Mesothelial cell of epicardium (in vitro differentiated cells): ENCODE data around the gene FIS1. TPM values are rescaled to one million over a fixed set of nuclear protein-coding genes. Genes with fewer than 3 reads are reported as not detected.
"Not testable (repeated sequence)": the region's sequence is repeated elsewhere in the genome, so short reads cannot be mapped to it uniquely, and the experiment has no call there.

Experiments used
- DNase-seq, 2 experiments: peaks; one replicate each; pipeline ENCODE4 v3.0.0; 2021; ENCODE audit warnings: low spot score in 2 of 2; ENCODE audit not compliant: unreplicated experiment in 2 of 2
- H3K27ac Mint-ChIP-seq: 2 replicates; pipeline ENCODE4 v1.8.0; 2021; ENCODE audit warnings: mixed read lengths
- H3K27me3 Mint-ChIP-seq: 2 replicates; pipeline ENCODE4 v1.8.0; 2021; ENCODE audit warnings: low read depth, mixed read lengths
- H3K36me3 Mint-ChIP-seq: 2 replicates; pipeline ENCODE4 v1.8.0; 2021; ENCODE audit warnings: mixed read lengths
- H3K4me1 Mint-ChIP-seq: 2 replicates; pipeline ENCODE4 v1.8.0; 2021; ENCODE audit warnings: mixed read lengths
- H3K4me3 Mint-ChIP-seq: 2 replicates; pipeline ENCODE4 v1.8.0; 2021; ENCODE audit warnings: mild to moderate bottlenecking, moderate library complexity, mixed read lengths
- H3K9me3 Mint-ChIP-seq: 2 replicates; pipeline ENCODE4 v1.8.0; 2021; ENCODE audit warnings: mixed read lengths
- CTCF ChIP-seq: fragments of 200-600 bp; sonication (generic); IDR thresholded peaks from one replicate; pipeline ENCODE4 v1.5.0; 2021; ENCODE audit warnings: antibody characterized with exemption; ENCODE audit not compliant: unreplicated experiment
- total RNA-seq: library from RNA; stranded (reverse); gene quantifications from 3 replicates; pipeline ENCODE4 v1.2.1, GENCODE V29; 2021

The FIS1 gene
- total RNA-seq = 134 to 139 TPM (median 137 TPM) in 3 replicates

GRCh38 chr7:101244375-101245146, at the start of gene FIS1:
Gene FIS1 (minus strand): TSS chr7:101245081. CDS start chr7:101245004, 77 bp downstream.
- TF ChIP-seq CTCF = peak; percentile 86
- peak within 1 kb of the TSS; percentile 98 for H3K4me3 Mint-ChIP-seq

GRCh38 chr7:101294039-101294831, 49.4 kb upstream of the FIS1 start:
- H3K4me3 Mint-ChIP-seq = no peak overlapping the region
- no peak for TF ChIP-seq CTCF
- no peaks in the 10 kb centered on the region for H3K4me1 Mint-ChIP-seq
- no peaks in the 10 kb centered on the region for H3K9me3 Mint-ChIP-seq
- H3K27ac Mint-ChIP-seq = no peak overlapping the region
- peaks cover 77% of the 10 kb centered on the region for H3K27me3 Mint-ChIP-seq
- no peaks in the 10 kb centered on the region for H3K36me3 Mint-ChIP-seq
- no peak for DNase-seq

More at GRCh38 chr7:101244375-101245146, at the start of gene FIS1:
- H3K36me3 Mint-ChIP-seq = peaks cover 8% of the 10 kb centered on the region
- peak; percentile 92 to 94 for DNase-seq
- H3K9me3 Mint-ChIP-seq = no peaks in the 10 kb centered on the region
- H3K4me1 Mint-ChIP-seq = peaks cover 20% of the 10 kb centered on the region
- H3K27ac Mint-ChIP-seq = peak within 1 kb of the TSS; percentile 98
- no peaks in the 10 kb centered on the region for H3K27me3 Mint-ChIP-seq

GRCh38 chr7:101293069-101294021, 48.5 kb upstream of the FIS1 start:
- DNase-seq, H3K9me3 Mint-ChIP-seq, H3K36me3 Mint-ChIP-seq, H3K4me1 Mint-ChIP-seq, H3K4me3 Mint-ChIP-seq, H3K27ac Mint-ChIP-seq: not testable (repeated sequence)
- H3K27me3 Mint-ChIP-seq = peaks cover 77% of the 10 kb centered on the region

GRCh38 chr7:101292566-101292965, 47.7 kb upstream of the FIS1 start:
- not testable (repeated sequence) for H3K27ac Mint-ChIP-seq, H3K4me1 Mint-ChIP-seq, H3K4me3 Mint-ChIP-seq, H3K9me3 Mint-ChIP-seq, DNase-seq, H3K36me3 Mint-ChIP-seq
- peaks cover 79% of the 10 kb centered on the region for H3K27me3 Mint-ChIP-seq

DNA sequence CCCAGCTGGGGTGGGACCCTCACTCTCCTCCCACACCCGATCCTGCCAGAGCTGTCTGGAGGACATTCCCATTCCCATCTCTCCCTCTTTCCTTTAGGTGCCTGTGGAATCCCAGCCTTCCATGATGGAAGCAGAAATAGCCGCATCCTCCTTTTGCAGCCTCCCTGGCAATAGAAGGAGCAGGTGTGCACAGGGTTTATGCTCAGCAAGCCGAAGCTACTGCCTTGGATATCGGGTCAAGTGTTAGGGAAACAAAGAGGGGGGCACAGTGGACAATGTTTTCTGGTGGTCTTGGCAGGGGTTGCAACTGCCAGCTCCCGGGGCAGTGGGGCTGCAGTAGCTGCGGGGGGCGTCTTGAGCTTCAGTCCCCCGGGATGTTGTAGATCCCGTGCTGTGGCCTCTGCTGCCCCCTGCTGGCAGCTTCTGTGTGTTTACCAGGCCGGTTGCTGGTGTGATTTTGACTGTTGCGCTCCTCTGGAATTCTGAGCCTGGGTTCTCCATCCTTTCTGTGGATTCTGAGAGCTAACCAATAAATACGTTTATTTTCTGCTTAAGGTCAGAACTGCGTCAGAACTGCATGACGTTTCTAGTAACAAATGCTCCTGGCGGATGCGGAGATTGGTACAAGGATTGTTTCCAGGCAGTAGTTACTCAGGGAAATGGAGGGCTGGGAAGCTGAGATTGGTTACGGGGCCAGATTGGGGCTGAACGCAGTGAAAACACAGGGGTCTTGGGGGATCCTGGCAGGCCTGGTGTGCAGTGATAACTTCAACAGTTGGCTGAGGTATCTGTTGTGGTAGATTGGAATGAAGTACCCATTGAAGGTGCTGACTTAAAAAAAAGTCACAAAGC, 45.5 kb upstream of the FIS1 start:
- H3K27me3 Mint-ChIP-seq = peaks cover 76% of the 10 kb centered on the region
- H3K4me3 Mint-ChIP-seq = not testable (repeated sequence)

GRCh38 chr7:101289687-101290086, 44.8 kb upstream of the FIS1 start:
- not testable (repeated sequence) for H3K9me3 Mint-ChIP-seq, H3K4me3 Mint-ChIP-seq, H3K36me3 Mint-ChIP-seq, H3K27ac Mint-ChIP-seq, DNase-seq, H3K4me1 Mint-ChIP-seq
- peaks cover 70% of the 10 kb centered on the region for H3K27me3 Mint-ChIP-seq

More for the DNA sequence above, 45.5 kb upstream of the FIS1 start:
- not testable (repeated sequence) for H3K36me3 Mint-ChIP-seq, H3K9me3 Mint-ChIP-seq, H3K27ac Mint-ChIP-seq, H3K4me1 Mint-ChIP-seq
- peak; percentile 85 for TF ChIP-seq CTCF
- DNase-seq = peak; percentile 39 to 77
